ENCODE measurements around the gene ISCA2. TPM values are rescaled to one million over a fixed set of nuclear protein-coding genes. Genes with fewer than 3 reads are reported as not detected.

Gene ISCA2
- total and polyA plus RNA-seq, 9 of the 15 experiments (the other 6 are each of a cell fraction or from before 2014, with no cell fraction given): 5.0 to 36.7 (median 18.1) TPM

DNA sequence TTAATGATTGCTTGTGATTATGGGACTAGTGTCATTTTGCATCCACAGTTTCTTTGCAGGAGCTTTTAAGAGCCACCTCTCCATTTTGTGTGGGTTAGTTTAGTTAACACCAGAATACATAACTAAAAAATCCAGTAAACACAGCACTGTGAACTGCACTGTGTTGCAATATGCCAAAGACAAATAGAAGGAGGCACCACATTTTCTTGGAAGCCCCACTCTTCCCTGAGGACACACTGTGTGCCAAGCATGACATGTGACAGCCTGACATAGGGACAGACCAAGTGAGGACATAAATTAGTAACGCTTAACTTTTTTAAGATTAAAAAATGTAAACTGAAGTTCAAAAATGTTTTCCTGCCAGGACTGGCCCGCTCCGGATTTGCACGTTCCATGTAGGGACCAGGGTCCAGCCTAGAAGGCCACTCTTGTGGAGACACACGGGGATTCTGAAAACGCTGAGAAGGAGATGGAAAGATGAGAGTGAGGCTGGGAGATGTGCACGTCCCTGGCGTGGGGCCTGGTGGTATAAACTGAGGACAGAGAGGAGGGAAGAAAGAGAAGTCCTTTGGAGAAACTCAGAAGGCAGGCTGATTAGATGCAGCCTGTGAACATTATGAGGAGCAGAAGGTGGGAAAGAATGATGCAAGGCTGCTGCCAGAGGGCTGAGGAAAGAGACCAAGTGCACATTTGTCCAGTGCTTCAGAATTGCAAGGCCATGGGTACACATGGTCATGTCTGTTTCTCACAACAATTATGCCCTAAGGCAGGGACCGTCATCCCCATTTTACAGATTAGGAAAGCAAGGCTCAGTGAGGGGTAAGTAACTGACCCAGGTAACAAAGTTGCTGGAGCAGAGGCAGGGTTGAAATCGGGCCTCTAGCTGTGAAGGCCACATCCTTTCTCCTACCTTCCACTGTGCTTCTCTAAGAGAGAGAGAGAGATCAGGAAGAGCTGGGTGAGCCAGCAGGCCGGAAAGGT is 45.1 kb downstream of the ISCA2 start:
- BruUV-seq (replicated peaks): no TSS peak
- ChIA-PET POLR2A (no interaction called here), CTCF (ENCODE audit: low intra/inter-chr PET ratio) (no interaction called here)
- no peak overlapping the region for H2AFZ ChIP-seq (ENCODE audit: low read depth, low read length)
- H3K4me2 ChIP-seq (ENCODE audit: insufficient read depth, low read length): no peak overlapping the region
- H3K36me3 ChIP-seq (ENCODE audit: control insufficient read depth, insufficient read depth, low read length): no peaks in the 10 kb centered on the region
- TF ChIP-seq CBFB (CRISPR knock-in tag; IDR thresholded peaks at IDR 0.05) (no peak), SMARCA5 (IDR thresholded peaks at IDR 0.05) (no peak), BRD9 (IDR thresholded peaks at IDR 0.05; ENCODE audit: low read depth, partially characterized antibody) (no peak), EWSR1 (IDR thresholded peaks at IDR 0.05; ENCODE audit: borderline replicate concordance, low read depth, partially characterized antibody) (no peak), TARDBP (IDR thresholded peaks at IDR 0.05) (no peak), RBM25 (IDR thresholded peaks at IDR 0.05; ENCODE audit: low read depth, low read length, severe bottlenecking) (peak; percentile 55), RUNX1 (IDR thresholded peaks at IDR 0.05; ENCODE audit: low read depth) (no peak)
- no peak overlapping the region for H3K27ac ChIP-seq (ENCODE audit: extremely low read depth, low read depth, low read length)
- no peaks in the 10 kb centered on the region for H3K79me2 ChIP-seq (ENCODE audit: control insufficient read depth, insufficient read depth, low read length)
- WGBS (ENCODE audit: insufficient coverage, low coverage, missing lambda C conversion rate): 4% methylated on average over 8 of the region's 11 CpGs
- no peaks in the 10 kb centered on the region for H3K9me1 ChIP-seq (ENCODE audit: control insufficient read depth, insufficient read depth, low read length)
- DNase-seq (ENCODE audit: extremely low read depth in 1 of 4, low spot score in 3 of 4): no peak
- intact Hi-C loops (cut with micrococcal nuclease) (no loop called here), in situ Hi-C loops (cut with MboI) (no loop called here)
- no peak overlapping the region for H3K4me3 ChIP-seq
- H3K27me3 ChIP-seq (ENCODE audit: control insufficient read depth in 2 of 2, insufficient read depth in 2 of 2, low read length in 2 of 2): peaks cover 6 to 36% of the 10 kb centered on the region in 2 experiments; a peak in 4 of 5 replicates
- H3K9me3 ChIP-seq (replicated peaks; ENCODE audit: control insufficient read depth, insufficient read depth, low read depth, low read length): no peaks in the 10 kb centered on the region
- H4K20me1 ChIP-seq (replicated peaks; ENCODE audit: control insufficient read depth, insufficient read depth, low read length): no peaks in the 10 kb centered on the region
- ATAC-seq: no peak
- no peaks in the 10 kb centered on the region for H3K4me1 ChIP-seq (replicated peaks in 1 of 2; ENCODE audit: control insufficient read depth in 2 of 2, insufficient read depth in 2 of 2, low read length in 2 of 2)
- FAIRE-seq: no peak
- H3K9ac ChIP-seq (ENCODE audit: insufficient read depth in 1 of 2, low read depth in 2 of 2, low read length in 2 of 2): no peak overlapping the region

Data from K562 (cell line).